Mammary epithelial cell (primary cell): ENCODE data around the gene SELENOM.

Experiments used
- CTCF ChIP-seq, 2 donors: IDR thresholded peaks in 1 of 2; conservative IDR thresholded peaks in 1 of 2; 2 replicates each; pipeline ENCODE4 v1.5.1; 2011 to 2012; ENCODE audit warnings: inconsistent platforms in 2 of 2, low read length in 2 of 2, mild to moderate bottlenecking in 2 of 2, control low read depth in 1 of 2, low read depth in 1 of 2; ENCODE audit not compliant: insufficient read depth in 1 of 2; ENCODE audit errors: extremely low read depth in 1 of 2
- EZH2 ChIP-seq: IDR thresholded peaks from 2 replicates; pipeline ENCODE4 v1.6.1; 2012; ENCODE audit warnings: low read length, inconsistent platforms, borderline replicate concordance

- TF ChIP-seq CTCF (conservative IDR thresholded peaks at IDR 0.05 in 1 of 2, IDR thresholded peaks at IDR 0.05 in 1 of 2; ENCODE audit: extremely low read depth in 1 of 2, insufficient read depth in 1 of 2, low read depth in 1 of 2, low read length in 2 of 2) = peak; percentile 22 to 32
- no peak for TF ChIP-seq EZH2
These were observed 43.2 kb upstream of the SELENOM start for GRCh38 chr22:31150615-31151014.
